Activated CD4-positive, alpha-beta T cell treated with anti-CD3 and anti-CD28 coated beads, Interleukin-2, amount 50 U/mL, for 16 hours (primary cell): ENCODE data around the gene ALDH3B2.
"Not testable (repeated sequence)": the region's sequence is repeated elsewhere in the genome, so short reads cannot be mapped to it uniquely, and the experiment has no call there.

Experiments used
- DNase-seq: peaks from one replicate; pipeline ENCODE4 v3.0.0-alpha.2; 2020

The ALDH3B2 gene

DNA sequence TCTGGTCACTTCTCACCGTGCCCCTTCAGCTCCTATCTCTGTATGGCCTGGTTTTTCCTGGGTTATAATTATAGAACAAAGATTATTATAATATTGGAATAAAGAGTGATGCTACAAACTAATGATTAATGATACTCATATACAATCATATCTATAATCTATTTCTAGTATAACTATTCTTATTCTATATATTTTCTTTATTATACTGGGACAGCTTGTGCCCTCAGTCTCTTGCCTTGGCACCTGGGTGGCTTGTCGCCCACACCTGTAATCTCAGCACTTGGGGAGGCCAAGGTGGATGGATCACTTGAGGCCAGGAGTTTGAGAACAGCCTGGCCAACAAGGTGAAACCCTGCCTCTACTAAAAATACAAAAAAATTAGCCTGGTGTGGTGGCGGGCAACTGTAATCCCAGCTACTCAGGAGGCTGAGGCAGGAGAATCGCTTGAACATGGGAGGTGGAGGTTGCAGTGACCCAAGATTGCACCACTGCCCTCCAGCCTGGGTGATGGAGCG is 14.7 kb downstream of the ALDH3B2 start:
- DNase-seq: not testable (repeated sequence)

DNA sequence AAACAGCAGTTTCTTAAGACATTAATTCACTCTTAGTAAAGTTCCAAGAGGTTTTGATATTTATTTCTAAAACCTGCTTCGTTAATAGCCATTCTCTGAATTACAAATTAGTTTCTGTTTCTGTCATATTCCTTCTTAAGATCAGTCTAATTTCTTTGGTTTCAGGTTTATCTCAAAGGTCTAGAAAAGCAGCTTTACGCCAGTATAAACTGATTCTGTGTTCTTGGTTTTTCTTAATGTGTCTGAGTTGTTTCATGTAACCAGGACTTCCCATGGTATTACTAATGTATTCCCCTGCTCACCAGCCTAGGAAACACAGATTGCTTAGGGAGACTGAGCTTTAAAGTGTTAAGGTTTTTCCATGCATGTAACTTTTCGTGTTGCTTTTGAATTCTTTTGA is 17.1 kb downstream of the ALDH3B2 start:
- peak; percentile 54 for DNase-seq

DNA sequence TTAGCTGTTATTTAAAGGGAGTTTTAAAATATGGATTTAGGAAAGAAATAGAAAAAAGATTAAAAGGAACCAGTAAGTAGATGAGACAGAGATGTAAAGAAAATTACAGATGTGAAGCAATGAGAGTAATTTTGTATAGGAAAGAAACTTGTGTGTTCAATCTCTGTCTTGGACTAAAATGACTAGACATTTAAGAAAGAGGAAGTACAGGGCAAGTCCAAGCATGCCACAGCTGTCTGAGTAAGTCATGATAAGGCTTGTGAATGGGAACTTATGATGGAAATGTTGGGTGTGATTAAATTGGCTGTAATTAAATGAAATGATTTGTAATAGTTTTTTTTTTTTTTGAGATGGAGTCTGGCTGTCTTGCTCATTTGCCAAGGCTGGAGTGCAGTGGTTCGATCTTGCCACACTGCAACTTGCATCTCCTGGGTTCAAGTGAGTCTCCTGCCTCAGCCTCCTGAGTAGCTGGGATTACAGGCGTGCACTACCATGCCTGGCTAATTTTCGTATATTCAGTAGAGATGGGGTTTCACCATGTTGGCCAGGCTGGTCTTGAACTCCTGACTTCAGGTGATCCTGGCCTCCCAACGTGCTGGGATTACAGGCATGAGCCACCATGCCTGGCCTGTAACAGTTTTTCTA is 18.0 kb downstream of the ALDH3B2 start:
- peak; percentile 24 for DNase-seq

DNA sequence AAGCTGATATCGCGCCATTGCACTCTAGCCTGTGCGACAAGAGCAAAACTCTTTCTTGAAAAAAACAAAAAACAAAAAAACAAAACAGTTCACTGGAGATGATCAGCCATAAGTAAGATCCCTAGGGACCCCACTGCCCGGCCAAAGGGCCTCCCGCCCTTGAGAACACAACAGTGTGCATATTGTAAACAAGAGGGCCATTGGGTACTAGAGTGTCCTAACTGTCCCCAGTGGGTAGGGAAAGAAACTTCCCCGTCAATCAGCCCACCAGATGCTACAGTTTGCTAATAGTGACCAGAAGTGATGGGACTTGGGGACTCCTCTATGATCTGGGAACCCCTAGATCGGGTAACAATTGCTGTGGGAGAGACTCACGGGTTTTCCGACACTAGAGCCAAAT is 20.2 kb downstream of the ALDH3B2 start:
- no peak for DNase-seq

DNA sequence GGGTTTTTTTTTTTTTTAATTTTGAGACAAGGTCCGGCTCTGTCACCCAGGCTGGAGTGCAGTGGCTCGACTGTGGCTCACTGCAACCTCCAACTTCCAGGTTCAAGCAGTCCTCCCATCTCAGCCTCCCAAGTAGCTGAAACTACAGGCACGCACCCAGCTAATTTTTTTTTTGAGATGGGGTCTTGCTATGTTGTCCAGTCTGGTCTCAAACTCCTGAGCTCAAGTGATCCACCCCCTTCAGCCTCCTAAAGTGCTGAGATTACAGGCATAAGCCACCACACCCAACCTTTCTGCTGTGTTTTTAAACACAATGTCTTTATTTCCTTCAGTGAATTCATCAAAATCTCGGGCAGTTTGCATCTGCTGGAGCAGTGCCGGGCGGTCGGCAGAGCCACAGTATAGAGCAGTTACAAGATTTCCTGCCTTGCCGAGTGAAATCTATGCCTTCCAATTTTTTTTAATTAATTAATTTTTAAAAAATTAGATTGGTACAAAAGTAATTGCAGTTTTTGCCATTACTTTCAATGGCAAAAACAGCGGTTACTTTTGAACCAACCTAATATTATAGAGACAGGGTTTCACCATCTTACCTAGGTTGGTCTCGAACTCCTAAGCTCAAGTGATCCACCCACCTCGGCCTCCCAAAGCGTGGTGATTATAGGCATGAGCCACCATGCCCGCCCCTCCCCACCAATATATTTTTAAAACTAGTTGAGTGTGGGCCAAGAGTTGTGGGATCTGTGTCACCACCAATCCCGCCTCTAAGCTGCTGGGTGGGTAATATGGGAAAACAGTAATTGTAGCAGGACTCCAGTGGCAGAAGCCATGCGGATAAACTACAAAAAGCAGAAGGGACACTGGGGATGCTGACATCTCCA is 21.2 kb downstream of the ALDH3B2 start:
- no peak for DNase-seq

DNA sequence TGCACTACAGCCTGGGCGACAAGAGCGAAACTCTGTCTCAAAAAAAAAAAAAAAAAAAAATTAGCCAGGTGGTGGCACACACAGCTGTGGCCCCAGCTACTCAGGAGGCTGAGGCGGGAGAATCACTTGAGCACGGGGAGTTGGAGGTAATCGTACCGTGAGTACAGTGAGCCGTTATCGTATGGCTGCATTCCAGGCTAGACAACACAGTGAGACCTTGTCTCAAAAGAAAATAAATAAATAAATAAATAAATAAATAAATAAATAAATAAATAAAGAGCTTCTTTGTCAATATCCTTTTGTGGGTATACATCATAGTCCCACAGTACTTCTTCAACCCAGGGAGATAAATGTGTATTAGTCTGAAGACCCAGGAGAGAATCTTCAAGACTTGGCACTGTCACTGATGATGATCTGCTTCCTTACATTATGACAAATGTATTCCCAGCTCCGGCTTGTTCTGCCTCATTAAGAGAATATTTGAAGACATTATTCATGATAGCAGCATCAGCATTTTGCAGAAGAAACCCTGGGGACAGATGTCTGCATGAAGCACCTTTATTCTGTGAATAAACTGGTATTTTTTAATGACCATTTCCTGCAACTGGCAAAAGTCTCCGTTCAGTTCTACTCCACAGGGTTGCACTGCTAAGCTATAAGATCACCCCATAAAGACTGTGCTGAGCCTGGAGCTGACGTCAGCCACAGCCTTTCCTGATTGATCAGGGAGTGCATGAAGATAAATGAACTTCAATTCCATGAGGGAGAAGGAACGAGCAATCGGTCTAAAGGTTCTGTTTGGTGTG is 22.2 kb downstream of the ALDH3B2 start:
- DNase-seq: no peak

DNA sequence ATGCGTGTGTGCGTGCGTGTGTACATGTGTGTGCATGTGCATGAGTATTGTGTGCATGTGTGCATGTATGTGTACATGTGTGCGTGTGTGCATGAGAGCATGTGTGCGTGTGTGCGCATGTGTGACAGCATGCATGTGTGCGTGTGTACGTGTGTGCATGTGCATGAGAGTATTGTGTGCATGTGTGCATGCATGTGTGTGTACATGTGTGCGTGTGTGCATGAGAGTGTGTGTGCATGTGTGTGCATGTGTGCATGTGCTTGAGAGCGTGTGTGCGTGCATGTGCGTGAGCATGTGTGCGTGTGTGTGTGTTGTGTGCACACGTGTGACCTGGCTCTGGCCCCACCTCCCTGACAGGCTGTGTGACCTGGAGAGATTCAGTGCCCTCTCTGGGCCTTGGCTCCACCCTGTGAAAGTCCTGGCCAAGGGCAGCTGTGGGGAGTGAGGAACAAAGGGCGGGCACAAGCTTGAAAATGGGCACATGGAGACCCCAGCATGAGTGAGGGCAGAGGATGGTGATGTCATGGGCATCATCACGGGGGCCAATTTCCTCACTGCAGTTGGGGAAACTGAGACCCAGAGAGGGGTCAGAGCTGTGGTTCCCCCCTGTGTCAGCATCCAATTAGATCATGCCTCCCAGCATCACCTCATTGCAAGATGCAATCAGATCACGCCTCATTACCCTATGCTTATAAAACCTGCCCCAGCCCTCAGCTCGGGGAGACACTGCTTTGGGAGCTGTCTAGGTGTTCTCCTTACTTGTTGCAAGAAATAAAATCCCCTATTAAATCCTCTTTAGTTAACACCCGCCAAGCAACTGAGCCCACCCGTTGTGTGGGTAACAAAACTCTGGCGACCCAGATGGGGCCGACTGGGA is 24.6 kb downstream of the ALDH3B2 start:
- DNase-seq: peak; percentile 32

DNA sequence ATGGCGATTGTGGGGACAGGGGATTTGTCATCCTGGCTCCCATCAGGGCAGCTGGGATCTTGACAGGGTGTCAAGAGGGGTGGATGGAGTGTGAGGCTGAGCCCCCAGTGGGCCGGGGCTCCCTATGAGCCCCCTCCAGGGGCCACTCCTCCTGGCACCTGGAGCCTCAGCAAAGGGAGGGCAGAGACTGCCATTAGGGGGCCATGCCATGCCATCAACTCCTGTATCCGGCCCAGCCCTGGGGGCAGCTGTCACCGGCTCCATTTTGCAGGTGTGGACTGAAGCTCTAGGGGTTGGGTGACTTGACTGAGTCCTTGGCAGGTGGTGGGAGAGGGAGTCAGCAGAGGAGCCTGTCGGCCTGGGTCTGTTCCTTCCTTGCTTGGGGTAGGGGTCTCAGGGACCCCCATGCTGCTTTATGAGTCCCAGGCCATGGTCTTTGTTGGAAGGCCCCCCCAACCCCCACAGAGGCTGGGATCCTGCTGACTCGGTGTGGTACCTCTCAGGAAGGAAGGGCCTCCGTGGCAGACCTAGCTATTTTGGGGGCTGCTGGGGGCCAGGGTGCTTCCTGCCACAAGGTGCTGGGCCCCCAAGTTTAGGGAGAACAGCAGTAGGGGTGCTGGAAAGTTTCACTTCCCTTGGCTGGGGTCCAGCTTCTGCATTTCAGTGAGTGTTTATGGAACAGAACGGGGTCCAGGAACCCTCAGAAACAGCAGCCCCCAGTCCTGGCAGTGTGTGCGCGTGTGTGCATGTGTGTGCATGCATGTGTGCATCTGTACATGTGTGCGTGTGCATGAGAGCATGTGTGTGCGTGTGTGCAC is 25.4 kb downstream of the ALDH3B2 start:
- DNase-seq: no peak

DNA sequence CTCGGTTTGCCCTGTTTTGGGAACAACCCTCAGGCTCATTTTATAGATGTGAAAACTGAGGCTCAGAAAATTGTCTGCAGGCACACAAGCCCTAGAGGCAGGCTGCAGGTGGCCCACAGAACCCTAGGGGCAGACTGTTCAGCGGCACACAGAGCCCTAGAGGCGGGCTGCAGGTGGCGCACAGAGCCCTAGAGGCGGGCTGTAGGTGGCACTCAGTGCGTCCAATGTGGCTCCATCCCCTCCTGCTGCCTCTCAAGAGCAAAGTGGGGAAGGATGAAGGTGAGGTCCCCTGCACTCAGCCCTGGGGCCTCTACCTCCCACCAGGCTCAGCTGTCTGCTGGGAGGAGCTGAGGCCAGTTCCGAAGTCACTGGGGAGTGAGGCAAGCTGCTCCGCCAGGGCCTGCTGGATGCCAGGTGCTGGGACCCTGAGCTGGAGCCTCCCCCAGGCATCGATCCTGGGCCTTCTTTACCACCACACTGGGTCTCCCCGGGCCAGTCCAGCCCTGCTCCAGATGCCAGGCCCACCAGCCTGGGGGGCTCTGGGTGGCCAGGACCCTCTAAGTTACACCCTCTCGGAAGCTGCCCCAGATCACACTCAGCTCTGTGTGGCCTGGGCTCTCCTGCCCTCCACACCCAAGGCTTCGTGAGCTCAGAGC is 26.2 kb downstream of the ALDH3B2 start:
- DNase-seq: peak; percentile 71

DNA sequence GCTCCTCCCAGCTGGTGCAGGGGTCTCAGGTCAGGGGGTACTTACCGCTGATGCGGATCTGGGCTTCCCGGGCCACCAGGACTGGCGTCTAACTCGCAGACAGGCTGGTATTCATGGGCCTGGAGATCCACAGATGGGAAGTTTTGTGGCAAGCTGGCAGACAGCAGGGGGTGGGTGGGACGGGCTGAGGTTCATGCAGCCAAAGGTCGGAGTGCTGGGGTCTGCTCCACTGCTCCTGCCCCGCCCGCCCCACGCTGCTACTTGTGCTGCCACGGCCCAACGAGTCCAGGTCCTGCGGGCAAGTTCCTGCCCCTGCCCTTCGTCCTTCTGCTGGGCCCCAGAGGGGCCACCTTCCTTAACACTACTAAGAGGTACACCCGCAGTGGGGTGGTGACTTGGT is 27.0 kb downstream of the ALDH3B2 start:
- no peak for DNase-seq

DNA sequence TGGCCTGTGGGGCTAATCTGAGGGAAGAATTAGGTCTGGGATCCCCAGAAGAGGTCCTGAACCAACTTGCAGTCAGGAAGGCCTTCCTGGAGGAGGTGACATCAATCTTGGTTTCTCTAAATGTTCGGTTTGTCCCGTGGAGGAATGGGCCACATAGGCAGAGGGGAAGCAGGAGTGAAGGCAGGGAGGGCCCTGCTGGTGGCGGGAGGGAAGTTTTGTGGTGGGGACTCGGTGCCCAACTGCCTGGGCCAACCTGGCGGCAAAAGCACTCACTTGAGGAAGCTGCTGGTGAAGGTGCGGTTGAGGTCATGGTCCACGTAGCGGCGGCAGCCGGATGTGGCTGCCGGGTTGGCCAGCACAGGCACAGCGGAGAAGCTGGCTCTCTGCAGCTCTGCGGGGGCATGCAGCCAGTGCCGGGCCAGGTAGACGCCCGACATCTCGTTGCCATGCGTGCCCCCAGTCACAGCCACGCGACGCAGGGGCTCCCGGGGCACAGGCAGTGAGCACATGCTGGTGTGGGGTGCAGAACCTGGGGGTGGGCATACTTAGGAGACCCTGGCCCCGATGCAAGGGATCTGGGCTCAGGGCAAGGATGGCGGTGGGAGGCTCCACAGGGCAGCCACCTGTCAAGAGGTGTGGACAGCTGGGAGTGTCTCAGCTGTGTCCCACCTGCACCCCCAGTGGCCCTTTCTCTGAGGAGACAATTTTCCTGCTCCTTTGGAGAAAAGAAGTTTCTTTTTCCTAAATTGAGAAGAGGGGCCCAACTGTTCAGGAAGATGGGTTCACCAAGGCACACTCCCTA is 27.7 kb downstream of the ALDH3B2 start:
- DNase-seq: peak; percentile 71

DNA sequence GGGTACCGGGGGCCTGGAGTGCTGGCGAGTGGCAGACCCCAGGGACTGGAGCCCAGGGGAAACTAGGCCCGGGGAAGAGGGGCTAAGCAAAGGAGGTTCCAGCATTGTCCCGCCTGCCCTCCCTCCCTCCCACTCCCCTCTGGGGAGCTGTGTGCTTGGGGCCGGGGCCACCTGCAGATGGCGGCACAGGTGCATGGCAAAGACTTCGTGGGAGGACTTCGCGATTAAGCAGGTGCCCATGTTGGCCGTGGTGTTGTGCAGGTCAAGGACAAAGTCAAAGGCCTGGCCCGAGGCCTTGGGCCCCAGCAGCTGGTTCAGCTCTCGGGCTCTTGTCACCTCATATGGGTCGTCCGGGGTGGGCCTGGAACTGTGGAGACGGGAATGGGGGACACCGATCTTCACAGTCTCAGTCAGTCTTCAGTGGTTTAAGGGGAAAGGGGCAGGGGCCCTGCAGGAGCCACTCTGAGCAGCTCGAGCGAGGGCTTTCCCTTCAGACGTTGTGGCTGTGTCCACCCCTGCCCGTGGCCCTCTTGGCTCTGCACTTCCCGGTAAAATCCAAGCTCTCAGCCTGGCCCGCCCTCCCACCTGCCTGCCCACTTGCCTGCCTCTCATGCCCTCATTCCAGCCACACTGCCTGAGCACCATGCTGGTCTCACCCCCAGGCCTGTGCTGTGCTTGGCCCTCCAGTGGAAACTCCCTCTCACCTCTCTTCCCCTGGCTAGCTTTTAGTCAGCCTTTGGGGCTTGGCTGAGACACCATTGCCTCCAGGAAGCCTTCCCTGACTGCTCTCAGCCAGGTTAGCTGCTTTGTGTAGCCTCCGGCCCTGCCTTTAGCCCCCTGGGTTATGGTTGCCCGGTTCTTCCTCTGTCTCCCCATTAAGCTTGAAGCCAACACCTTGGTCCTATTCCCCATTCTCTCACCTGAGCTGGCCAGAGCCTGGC is 28.6 kb downstream of the ALDH3B2 start:
- DNase-seq: no peak

DNA sequence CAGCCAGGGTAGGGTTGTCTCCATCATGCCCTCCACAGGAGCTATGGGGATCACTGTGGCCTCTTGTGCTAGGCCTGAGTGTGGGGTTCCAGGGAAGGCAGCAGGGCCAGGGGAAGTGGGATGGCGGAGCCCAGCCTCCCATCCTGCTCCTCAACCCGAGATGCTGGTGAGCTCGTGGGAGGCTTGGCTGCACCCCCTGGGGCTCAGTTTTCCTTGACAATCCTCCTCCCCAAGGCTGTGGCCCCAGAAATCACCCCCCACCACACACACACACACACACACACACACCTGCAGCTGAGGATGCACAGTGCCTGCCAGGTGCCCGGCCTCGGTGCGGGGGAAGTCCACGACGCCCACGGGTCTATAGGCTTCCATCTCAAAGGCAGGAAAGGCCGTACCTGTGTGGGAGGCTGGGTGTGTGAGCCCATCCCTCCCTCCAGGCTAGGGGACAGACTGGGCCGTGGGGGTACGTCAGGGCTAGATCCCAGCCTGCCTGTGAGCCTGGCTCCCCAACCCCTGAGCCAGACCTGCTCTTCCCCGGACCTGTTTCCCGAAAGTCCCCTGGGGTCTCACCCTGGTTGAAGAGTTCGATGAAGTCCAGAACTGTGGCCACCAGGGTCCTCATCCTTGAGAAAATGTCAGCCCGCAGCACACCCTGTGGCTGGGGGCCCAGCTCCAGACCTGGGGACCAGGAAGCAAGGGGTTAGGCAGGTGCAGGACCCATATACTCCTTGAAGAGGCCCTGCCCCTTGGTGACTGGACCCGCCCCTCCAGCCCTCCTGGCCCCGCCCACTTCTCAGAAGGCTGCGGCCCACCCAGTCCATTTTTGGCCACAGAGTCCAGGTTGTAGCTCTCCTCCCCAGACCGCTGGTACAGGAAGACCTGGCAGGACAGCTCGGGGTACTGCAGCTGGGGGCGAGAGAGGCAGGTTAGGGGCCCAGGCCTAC is 29.7 kb downstream of the ALDH3B2 start:
- no peak for DNase-seq

DNA sequence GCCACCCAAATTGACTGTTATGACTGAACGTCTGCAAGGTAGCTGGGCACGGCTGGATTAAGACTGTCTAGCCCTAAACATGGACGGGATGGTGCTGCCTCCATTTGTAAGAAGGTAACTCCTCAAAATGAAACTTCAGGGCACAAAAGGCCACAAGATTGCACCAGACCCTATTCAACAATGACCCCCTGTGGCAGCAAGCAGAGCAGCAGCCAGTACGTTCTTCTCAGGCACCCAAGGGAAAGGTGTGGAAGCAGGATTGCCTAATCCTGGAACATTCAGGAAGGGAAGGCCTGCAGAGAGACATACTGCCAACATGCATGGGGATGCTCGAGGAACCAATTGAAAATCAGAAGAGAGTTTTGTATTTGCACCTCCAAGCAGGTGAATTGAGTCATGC is 30.4 kb downstream of the ALDH3B2 start:
- no peak for DNase-seq

DNA sequence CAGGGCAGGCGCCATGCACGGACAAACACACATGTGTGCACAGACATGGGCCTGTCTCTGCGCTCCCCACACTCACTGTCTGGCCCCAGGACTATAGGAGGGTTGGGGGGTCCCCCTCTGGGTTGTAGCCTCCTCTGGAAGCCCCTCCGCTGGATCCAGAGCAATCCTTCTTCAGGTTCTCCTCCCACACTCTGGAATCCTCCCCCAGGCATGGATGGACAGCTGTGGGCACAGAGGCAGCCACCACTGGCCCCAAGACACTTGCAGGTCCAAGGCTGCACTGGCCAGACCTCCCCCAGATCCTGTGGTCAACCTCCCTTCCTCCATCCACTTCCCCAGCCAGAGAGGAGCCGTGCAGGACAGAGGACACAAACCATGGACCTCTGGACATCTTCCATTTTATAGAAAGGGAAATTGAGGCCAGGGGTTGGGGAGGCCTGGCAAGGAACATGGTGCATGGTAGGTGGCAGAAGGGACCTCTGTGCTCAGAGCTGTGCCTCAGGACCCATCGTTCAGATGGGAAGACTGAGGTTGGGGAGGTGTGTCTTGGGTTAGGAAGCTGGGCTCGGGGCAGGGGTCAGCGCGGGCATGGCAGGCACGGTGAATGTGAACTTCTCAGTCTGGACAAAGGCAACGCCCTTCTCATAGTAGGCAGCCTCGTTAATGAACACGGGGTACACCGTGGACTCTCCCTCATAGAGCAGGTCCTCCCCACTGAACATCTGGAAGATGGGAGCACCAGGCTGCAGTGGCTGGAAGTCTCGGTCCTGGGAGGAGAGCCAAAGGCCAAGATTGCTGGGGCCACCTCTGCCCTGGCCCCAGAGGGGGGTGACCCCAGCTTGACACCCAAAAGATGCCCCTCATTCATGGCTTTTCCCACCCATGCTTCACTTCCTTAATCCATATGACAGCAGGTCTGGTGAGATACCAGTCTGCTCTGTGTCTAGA is 32.0 kb downstream of the ALDH3B2 start:
- no peak for DNase-seq
